ENCODE data around the gene MACROD2. TPM values are rescaled to one million over a fixed set of nuclear protein-coding genes. Genes with fewer than 3 reads are reported as not detected.

MACROD2 gene
- polyA plus RNA-seq, 1 donor (not counting 4 experiments of a cell fraction or from before 2014, with no cell fraction given): 0.71 TPM

DNA sequence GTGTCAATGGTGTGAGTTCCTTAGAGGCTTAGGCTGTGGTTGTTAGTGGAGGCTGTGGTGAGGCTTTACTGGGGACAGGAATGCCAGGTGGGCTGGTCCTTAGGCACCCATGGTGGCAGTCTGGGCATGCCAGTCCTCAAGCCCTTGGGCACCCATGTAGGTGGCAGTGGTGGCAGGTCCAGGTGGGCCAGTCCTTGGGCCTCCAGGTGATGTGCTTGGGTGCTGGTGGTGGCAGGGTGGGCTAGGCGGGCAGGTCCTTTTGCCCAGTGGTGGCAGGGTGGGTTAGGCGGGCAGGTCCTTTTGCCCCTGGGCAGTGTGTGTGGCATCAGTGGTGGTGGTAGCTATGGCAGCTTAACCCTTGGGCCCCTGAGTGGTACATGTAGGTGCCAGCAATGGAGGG is 208.3 kb downstream of the MACROD2 start:
- Histone ChIP-seq H3K4me1 (ENCODE audit: control insufficient read depth, extremely low read depth, insufficient read depth, low read length) (no peaks in the 10 kb centered on the region), H3K27me3 (ENCODE audit: control insufficient read depth, extremely low read depth, insufficient read depth, low read length) (no peaks in the 10 kb centered on the region), H3K9me3 (ENCODE audit: control insufficient read depth, low read depth, low read length) (no peaks in the 10 kb centered on the region), H3K79me2 (ENCODE audit: control insufficient read depth, insufficient read depth, low read length) (no peaks in the 10 kb centered on the region), H3K36me3 (ENCODE audit: control insufficient read depth in 2 of 2, extremely low read depth in 1 of 2, insufficient read depth in 2 of 2, low read length in 2 of 2) (no peaks in the 10 kb centered on the region), H3K9ac (ENCODE audit: control insufficient read depth, extremely low read depth, insufficient read depth, low read length) (no peak overlapping the region), H3K4me3 (ENCODE audit: control insufficient read depth in 2 of 3, extremely low read depth in 1 of 3, insufficient read depth in 2 of 3, low read depth in 1 of 3, low read length in 3 of 3) (no peak overlapping the region), H2AFZ (ENCODE audit: control insufficient read depth, low read length) (no peak overlapping the region), H4K20me1 (ENCODE audit: control insufficient read depth, extremely low read depth, insufficient read depth, low read length) (no peaks in the 10 kb centered on the region), H3K4me2 (ENCODE audit: control insufficient read depth, extremely low read depth, insufficient read depth, low read depth, low read length) (no peak overlapping the region), H3K27ac (ENCODE audit: control insufficient read depth, insufficient read depth, low read length) (no peak overlapping the region), H3K9me1 (ENCODE audit: control insufficient read depth, extremely low read depth, insufficient read depth, low read length) (no peaks in the 10 kb centered on the region)
- dilution Hi-C loops (cut with MboI; ENCODE audit: extremely low pct_ligation_motif_present, low sequenced_read_pairs): no loop called here
- no peak for FAIRE-seq
- TF ChIP-seq EZH2 (IDR thresholded peaks at IDR 0.05; ENCODE audit: low read length): no peak
- TF ChIP-seq, protein P1, sequence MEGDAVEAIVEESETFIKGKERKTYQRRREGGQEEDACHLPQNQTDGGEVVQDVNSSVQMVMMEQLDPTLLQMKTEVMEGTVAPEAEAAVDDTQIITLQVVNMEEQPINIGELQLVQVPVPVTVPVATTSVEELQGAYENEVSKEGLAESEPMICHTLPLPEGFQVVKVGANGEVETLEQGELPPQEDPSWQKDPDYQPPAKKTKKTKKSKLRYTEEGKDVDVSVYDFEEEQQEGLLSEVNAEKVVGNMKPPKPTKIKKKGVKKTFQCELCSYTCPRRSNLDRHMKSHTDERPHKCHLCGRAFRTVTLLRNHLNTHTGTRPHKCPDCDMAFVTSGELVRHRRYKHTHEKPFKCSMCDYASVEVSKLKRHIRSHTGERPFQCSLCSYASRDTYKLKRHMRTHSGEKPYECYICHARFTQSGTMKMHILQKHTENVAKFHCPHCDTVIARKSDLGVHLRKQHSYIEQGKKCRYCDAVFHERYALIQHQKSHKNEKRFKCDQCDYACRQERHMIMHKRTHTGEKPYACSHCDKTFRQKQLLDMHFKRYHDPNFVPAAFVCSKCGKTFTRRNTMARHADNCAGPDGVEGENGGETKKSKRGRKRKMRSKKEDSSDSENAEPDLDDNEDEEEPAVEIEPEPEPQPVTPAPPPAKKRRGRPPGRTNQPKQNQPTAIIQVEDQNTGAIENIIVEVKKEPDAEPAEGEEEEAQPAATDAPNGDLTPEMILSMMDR (optimal IDR thresholded peaks at IDR 0.05 in 1 of 3, IDR thresholded peaks at IDR 0.05 in 1 of 3, conservative IDR thresholded peaks at IDR 0.05 in 1 of 3; ENCODE audit: extremely low read depth in 1 of 3, insufficient read depth in 2 of 3, low read length in 3 of 3): no peak
- DNase-seq (ENCODE audit: low read depth, low spot score): no peak

GRCh38 chr20:14207591-14207990 is 212.3 kb downstream of the MACROD2 start:
- no peak for TF ChIP-seq EZH2 (IDR thresholded peaks at IDR 0.05; ENCODE audit: low read length)
- TF ChIP-seq, protein P1 (optimal IDR thresholded peaks at IDR 0.05 in 1 of 3, IDR thresholded peaks at IDR 0.05 in 1 of 3, conservative IDR thresholded peaks at IDR 0.05 in 1 of 3; ENCODE audit: extremely low read depth in 1 of 3, insufficient read depth in 2 of 3, low read length in 3 of 3): no peak

More at GRCh38 chr20:14207591-14207990, 212.3 kb downstream of the MACROD2 start:
- Histone ChIP-seq H2AFZ (ENCODE audit: control insufficient read depth, low read length) (no peak overlapping the region), H3K9me1 (ENCODE audit: control insufficient read depth, extremely low read depth, insufficient read depth, low read length) (no peaks in the 10 kb centered on the region), H3K27ac (ENCODE audit: control insufficient read depth, insufficient read depth, low read length) (no peak overlapping the region), H3K4me1 (ENCODE audit: control insufficient read depth, extremely low read depth, insufficient read depth, low read length) (no peaks in the 10 kb centered on the region), H3K4me2 (ENCODE audit: control insufficient read depth, extremely low read depth, insufficient read depth, low read depth, low read length) (no peak overlapping the region), H3K27me3 (ENCODE audit: control insufficient read depth, extremely low read depth, insufficient read depth, low read length) (no peaks in the 10 kb centered on the region), H3K36me3 (ENCODE audit: control insufficient read depth in 2 of 2, extremely low read depth in 1 of 2, insufficient read depth in 2 of 2, low read length in 2 of 2) (no peaks in the 10 kb centered on the region), H3K9ac (ENCODE audit: control insufficient read depth, extremely low read depth, insufficient read depth, low read length) (no peak overlapping the region), H3K4me3 (ENCODE audit: control insufficient read depth in 2 of 3, extremely low read depth in 1 of 3, insufficient read depth in 2 of 3, low read depth in 1 of 3, low read length in 3 of 3) (no peak overlapping the region), H4K20me1 (ENCODE audit: control insufficient read depth, extremely low read depth, insufficient read depth, low read length) (no peaks in the 10 kb centered on the region), H3K79me2 (ENCODE audit: control insufficient read depth, insufficient read depth, low read length) (no peaks in the 10 kb centered on the region), H3K9me3 (ENCODE audit: control insufficient read depth, low read depth, low read length) (no peaks in the 10 kb centered on the region)
- DNase-seq (ENCODE audit: low read depth, low spot score) (no peak), FAIRE-seq (no peak)
- dilution Hi-C loops (cut with MboI; ENCODE audit: extremely low pct_ligation_motif_present, low sequenced_read_pairs): no loop called here
